Effector CD8-positive, alpha-beta T cell (primary cell): ENCODE measurements around the gene IGFBP7.
"Not testable (repeated sequence)": the region's sequence is repeated elsewhere in the genome, so short reads cannot be mapped to it uniquely, and the experiment has no call there.

Experiments
- DNase-seq: peaks from one replicate; lab custom pipeline; 2025; lab: John Stamatoyannopoulos, UW

IGFBP7 gene

GRCh38 chr4:57070461-57070860 is 39.7 kb downstream of the IGFBP7 start:
- DNase-seq, result no peak

GRCh38 chr4:57068237-57068981 is 41.8 kb downstream of the IGFBP7 start:
- no peak for DNase-seq

DNA sequence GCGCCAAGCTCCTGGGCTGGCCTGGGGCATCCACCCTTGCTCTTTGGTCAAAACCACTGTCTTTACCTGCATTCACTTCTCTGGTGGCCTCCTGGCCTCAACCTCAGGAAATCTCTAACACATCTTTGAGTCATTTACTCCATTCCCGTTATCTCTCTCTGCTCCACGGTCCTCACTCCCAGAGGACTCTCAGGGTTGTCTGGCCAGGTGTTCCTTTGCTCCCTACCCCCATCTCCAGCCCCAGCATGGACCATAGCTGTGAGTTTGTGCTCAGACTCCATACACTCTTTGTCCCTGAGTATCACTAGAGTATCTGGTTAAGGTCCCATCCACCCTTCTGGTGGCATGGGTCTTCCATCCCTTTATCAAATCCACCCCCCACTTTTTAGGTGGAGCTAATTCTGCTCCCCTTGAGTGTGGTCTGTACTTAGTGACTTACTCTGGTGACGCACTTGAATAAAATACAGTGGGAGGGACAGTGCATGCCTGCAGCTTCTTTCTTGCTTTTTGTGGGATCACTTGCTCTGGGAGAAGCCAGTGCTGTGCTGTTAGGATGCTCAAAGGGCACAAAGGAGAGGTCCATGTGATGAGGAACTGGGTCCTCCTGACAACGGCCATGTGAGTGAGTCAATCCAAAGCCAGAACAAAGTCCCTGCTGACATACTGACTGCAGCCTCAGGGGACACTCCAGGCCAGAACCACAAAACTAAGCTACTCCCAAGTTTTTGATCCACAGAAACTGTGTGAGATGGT is 44.3 kb downstream of the IGFBP7 start:
- DNase-seq, result no peak

DNA sequence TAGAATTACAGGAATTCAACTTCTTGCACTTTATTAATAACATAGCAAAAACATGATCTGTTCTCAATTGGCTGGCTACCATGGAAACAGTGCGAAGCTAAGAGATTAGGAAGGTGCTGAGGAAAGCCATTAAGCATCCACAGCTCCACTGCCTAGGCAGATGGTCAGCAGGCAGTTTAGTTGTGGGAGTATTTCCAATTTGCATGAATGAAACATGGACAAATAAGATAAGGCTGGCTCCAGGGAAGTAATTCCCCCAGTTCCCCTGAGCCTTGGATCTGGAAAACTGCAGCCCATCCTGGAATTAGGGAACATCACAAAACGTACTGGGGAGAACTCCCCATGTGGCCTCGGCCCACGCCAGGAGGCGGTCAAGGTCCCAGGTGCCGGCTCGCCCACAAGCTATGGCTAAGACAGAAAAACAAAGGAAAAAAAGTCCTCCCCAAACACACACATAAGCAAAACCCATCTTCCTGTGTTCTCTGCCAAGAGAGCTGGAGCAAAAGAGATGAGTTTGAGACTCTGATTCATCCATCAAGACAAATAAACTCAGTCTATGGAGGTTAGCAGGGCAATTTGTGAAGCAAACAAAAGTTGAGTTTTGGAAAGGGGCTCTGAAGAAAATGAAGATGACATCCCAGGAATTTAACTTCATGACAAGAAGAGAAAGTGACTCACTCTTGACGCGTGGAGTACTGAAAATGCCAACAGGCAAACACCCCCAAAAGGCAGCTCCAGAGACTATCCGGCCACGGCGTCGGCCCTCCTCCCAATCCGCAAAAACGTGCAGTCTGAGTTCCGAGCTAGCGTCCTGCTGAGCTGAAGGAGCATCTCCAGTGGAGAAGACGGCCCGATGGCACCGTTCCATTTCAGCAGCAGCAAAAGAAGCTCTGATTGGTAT is 45.1 kb downstream of the IGFBP7 start:
- no peak for DNase-seq

DNA sequence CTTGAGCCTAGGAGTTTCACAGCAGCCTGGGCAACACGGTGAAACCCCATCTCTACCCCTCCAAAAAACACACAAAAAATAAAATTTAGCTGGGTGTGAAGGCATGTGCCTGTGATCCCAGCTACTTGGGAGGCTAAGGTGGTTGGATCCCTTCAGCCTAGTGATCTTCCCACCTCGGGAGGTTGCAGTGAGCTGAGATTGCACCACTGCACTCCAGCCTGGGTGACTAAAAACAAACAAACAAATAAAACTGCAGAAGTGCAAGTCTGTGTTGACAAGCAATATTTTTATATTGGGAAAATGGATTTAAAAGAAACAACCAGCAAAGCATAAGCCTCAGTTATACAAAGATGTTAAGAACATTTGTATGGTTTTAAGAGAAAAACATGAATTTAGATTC is 46.1 kb downstream of the IGFBP7 start:
- no peak for DNase-seq

DNA sequence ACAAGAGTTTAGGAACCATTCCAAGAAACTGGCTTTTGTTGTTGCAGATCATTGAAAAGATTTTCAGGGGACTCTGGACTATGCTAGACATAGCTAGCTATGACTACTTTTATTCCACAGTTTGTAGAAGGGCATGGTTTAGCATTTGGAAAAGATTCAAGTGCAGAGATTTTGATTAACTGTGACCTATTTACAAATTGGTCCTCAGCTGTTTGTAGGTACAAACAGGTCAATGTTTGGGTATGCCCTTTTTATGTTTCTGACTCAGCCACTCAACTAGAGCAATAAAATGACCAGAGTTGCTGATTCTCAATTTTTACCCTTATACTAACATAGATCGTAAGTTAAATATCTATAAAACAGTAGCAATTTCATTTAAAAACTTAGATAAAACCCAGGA is 46.7 kb downstream of the IGFBP7 start:
- DNase-seq, result no peak

DNA sequence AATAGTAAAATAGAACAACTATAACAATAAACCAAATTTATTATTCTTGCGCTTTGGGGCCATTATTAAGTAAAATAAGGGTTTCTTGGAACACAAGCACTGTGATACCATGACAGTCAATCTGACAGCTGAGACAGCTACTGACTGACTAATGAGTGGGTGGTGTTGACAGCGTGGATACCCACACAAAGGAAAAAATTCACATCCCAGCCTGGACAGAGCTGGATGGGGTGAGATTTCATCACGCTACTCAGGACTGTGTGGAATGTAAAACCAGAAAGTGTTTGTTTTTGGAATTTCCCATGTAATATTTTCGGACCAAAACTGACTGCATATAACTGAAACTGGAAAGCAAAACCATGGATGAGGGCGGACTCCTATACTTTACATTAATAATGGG is 48.8 kb downstream of the IGFBP7 start:
- no peak for DNase-seq

DNA sequence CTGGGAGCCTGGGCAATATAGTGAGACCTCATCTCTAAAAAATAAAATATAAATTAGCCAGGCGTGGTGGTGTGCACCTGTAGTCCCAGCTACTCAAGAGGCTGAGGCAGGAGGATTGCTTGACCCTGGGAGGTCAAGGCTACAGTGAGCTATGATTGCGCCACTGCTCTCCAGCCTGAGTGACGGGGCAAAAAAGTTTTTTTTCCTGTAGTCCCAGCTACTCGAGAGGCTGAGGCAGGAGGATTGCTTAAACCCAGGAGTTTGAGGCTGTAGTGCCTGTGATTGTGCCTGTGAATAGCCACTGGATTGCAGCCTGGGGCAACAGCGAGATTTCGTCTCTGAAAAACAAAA is 49.5 kb downstream of the IGFBP7 start:
- DNase-seq, result not testable (repeated sequence)

GRCh38 chr4:57059890-57060716 is 50.1 kb downstream of the IGFBP7 start:
- no peak for DNase-seq

- DNase-seq, result no peak
Measured at GRCh38 chr4:57055886-57056285, 54.3 kb downstream of the IGFBP7 start.

GRCh38 chr4:57053508-57053907 is 56.7 kb downstream of the IGFBP7 start:
- DNase-seq, result no peak

DNA sequence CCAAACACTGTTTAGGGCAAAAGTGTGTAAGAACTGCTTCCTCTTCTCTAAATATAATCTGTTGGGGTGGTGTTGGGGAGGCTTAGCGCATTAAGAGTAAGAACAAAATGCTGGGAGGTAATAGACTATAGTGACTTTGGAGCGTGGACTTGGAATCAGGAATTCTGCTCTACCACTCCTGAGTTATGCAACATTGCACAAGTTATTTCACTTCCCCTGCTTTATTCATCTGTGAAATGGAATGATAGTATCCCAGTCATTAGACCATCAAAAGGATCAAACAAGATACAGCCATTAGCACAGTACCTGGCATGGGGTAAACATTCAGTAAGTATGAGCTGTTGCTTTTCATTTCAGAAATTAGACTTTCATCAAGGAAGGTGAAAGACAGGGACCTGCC is 58.7 kb downstream of the IGFBP7 start:
- DNase-seq, result no peak

- no peak for DNase-seq
Measured at GRCh38 chr4:57051095-57051494, 59.1 kb downstream of the IGFBP7 start.

GRCh38 chr4:57048590-57049304 is 61.4 kb downstream of the IGFBP7 start:
- no peak for DNase-seq

DNA sequence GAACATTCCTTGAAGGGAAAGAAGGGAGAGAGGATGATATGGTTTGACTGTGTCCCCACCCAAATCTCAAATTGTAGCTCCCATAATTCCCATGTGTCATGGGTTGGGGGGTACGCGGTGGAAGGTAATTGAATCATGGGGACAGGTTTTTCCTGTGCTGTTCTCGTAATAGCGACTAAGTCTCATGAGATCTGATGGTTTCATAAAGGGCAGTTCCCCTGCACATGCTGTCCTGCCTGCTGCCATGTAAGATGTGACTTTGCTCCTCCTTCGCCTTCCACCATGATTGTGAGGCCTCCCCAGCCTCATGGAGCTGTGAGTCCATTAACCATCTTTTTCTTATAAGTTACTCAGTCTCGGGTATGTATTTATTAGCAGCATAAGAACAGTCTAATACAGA is 63.1 kb downstream of the IGFBP7 start:
- not testable (repeated sequence) for DNase-seq

DNA sequence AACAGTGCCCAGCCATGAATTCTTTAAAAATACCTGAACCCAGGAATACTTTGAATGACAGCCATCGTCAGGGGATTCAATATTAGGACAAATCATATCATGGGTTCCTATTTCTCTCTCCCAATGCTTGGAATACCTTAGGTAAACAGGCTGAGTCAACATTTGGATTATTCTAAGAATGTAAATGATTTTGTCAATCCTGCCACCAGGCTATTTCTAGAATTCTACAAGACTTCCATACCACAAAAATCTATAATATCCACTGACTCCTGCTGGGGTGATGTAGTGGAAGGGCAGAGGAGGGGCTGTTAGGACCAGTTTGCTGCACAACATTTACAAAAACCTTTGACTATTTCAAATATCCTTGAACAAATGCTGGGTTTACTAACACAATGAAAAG is 65.2 kb downstream of the IGFBP7 start:
- DNase-seq, result no peak

GRCh38 chr4:57044279-57044678 is 65.9 kb downstream of the IGFBP7 start:
- no peak for DNase-seq

GRCh38 chr4:57043347-57044251 is 66.6 kb downstream of the IGFBP7 start:
- DNase-seq, result no peak

DNA sequence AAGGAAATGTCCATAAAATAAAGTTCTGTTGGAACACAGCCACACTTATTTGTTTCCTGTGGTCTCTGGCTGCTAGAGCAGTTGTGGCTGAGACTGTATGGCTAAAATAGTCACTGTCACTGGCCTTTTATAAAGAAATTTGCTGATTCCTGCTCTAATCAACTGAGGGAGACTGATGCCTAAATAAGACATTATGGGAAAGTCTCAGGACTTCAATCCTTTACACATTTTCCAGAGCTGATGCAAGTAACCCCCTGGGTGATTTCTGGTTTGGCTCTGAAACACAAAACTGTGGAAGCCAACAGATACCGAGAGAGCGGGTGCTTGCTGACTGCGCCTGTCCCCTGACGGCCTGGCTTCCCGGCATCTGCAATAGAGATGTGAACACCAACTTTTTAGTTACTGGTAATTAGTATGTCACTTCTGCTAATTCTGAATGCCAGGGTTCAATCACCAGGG is 67.4 kb downstream of the IGFBP7 start:
- DNase-seq, result no peak

- DNase-seq, result no peak
Measured at GRCh38 chr4:57041020-57041419, 69.2 kb downstream of the IGFBP7 start.
